GM18873 (cell line): ENCODE data around the gene SEMA6B.
"Not testable (repeated sequence)": the region's sequence is repeated elsewhere in the genome, so short reads cannot be mapped to it uniquely, and the experiment has no call there.

Experiments used
- ATAC-seq: cut with Tn5 transposase; IDR thresholded peaks from one replicate; pipeline ENCODE4 v1.9.1; 2021; ENCODE audit warnings: mild to moderate bottlenecking, moderate library complexity, moderate number of reproducible peaks; ENCODE audit not compliant: unreplicated experiment, low FRiP score

SEMA6B gene

DNA sequence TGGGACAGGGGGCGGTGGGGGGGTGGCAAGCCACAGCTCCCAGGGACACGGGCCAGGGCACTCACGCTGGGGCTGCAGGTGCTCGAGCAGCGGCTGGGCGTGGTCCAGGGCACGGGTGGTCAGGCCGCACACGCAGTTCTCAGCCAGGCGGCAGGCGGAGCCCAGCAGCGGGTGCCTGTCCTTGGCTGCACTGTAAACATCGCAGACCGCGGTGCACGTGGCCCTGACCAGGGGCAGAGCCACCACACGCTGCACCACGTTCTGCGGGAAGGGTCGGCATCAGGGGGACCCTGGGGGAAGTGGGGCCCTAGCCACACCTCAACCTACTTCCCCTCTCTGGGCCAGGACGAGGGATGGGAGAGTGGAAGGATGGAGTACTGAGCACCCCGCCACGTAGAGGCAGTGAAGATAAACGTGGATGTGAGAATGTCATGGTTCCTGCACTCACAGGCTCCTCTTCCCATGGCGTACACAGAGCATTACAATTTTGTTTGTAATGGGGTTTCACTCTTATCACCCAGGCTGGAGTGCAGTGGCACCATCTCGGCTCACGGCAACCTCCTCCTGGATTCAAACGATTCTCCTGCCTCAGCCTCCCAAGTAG is 27.8 kb downstream of the SEMA6B start:
- no peak for ATAC-seq

GRCh38 chr19:4529924-4530522 is 29.5 kb downstream of the SEMA6B start:
- ATAC-seq: no peak

DNA sequence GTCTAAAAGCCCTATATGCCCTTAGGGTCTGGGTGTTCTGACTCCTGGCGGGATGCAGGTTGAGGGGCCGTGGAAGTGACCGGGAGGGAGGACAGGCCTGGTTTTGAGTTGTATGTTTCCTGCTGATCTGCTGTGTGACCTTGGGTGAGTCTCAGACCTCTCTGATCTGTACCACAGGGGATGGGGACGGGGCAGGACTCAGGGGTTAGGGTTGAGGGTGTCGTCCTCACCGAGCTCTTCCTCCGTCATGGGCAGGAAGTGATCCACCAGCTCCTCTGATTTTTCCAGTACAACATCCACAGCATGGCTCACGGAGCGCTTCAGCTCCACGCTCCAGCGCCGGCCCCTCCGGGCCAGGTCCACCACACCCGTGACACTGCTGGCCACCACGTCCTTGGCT is 30.6 kb downstream of the SEMA6B start:
- ATAC-seq: no peak

GRCh38 chr19:4527377-4527776 is 32.1 kb downstream of the SEMA6B start:
- not testable (repeated sequence) for ATAC-seq

GRCh38 chr19:4525563-4526002 is 33.9 kb downstream of the SEMA6B start:
- ATAC-seq: no peak

- ATAC-seq: no peak
Observed at GRCh38 chr19:4524808-4525562, 34.5 kb downstream of the SEMA6B start.

GRCh38 chr19:4523306-4524110 is 36.0 kb downstream of the SEMA6B start:
- ATAC-seq: no peak

DNA sequence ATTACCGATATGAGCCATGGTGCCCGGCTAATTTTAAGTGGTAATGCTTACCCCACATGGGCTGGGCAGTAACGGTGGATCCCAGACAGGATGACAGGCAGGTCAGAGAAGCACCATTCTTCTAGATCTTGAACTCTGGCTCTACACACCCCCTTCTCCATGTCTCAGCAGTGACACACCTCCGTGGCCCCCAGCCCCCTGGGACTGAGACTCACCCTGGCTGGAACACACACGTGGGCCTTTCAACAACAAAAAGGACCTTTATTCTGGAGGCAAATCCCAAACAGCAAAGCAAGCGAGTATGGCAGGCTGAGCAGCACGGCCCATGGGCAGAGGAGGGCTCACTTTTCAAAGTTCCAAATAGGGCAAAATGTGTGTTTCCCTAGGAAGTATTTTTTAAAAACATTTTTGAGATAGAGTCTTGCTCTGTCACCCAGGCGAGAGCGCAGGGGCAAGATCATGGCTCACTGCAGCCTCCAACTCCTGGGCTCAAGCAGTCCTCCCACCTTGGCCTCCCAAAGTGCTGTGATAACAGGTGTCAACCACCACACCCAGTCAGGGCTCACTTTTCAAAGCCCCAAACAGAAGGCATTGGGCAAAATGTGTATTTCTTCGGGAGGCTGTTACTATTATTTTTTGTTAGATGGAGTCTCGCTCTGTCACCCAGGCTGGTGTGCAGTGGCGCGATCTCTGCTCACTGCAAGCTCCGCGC is 37.0 kb downstream of the SEMA6B start:
- ATAC-seq: no peak

DNA sequence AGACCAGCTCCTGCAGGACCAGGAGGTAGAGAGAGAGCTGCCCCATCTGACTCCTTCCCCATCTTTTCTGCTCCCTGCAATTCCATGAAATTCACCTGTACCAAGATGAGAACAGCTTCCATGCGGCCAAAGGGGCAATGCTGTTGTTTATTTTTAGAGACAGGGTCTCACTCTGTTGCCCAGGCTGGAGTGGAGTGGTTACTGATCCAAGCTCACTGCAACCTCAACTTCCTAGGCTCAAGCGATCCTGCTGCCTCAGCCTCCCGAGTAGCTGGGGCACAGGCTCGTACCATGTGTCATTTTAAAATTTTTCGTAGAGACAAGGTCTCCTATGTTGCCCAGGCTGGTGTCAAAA is 37.6 kb downstream of the SEMA6B start:
- ATAC-seq: no peak

- ATAC-seq: no peak
Observed at GRCh38 chr19:4521170-4521887, 38.2 kb downstream of the SEMA6B start.

DNA sequence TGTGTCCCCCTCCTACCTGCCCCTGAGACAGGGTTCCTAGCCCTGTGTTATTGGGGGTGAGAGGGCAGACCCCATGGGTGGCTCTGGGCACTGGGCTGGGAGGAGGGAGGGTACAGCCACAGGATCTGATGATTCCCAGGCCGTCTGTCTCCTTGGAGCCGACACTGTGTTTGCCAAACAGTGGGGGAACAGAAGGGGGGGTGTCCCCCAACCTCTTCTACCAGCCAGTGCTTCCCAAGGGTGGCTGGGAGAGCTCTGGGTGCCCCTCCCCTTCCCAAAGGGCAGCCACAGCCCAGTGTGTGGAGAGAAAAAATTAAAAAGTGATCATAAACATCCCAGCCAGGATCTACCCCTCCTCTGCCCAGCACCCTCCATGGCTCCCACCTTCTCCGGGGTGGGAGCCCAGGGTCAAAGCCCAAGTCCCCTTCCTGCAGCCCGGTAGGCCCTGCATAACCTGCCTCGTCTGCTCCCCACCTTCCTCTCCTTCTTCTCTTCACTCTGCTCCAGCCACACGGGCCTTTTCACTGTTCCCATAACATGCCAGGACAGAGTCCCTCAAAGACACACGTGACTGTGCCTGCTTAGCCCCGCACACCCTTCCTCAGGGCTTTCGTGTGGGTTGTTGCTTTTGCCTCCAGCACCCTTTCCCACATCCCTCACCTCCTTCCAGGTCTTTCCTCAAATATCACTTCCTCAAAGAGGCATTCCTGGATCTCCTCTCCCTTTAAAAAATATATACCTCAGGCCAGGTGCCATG is 39.8 kb downstream of the SEMA6B start:
- no peak for ATAC-seq

- no peak for ATAC-seq
Observed at GRCh38 chr19:4519172-4519496, 40.4 kb downstream of the SEMA6B start.

DNA sequence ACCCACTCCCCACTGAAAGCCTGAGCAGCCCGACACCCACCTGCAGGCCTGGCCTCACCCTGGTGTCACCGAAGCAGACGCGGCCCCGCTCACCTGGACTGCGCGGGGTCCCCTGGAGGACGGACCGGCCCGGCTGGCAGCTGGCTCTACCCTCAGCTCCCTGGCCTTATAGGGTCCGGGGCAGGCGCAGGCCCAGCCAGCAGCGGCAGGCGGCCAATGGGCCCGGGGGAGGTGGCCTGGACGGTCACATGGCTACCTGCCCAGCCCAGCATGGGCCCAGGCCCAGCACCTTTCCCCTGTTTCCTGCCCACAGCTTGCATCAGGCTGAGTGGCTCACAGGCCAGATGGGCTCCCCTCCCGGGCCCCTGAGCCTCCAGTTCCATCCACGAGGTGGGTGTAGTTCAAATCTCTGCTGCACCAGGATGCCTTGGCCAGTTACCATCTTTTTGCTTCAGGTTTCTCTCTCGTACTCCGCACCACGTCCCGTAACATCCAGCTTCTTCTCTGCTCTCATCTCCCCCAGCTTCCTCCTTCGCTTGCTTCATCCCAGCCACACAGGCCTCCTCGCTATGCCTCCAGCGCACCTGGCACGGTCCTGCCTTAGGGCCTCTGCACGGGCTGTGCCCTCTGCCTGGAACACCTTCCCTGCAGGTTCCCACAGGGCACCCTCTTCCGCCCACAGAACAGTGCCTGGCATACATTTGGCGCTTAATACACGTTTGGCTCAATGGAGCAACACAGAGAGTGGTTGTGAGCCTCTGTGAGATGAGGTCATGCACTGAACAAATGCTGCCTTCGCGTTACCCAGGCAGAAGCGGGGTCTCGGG is 40.9 kb downstream of the SEMA6B start, which contains the start of gene PLIN4:
PLIN4 (minus strand) TSS at position 142 of the 827 bp plus-strand sequence. CDS start 214 bp downstream, outside the sequence.
- ATAC-seq: no peak

DNA sequence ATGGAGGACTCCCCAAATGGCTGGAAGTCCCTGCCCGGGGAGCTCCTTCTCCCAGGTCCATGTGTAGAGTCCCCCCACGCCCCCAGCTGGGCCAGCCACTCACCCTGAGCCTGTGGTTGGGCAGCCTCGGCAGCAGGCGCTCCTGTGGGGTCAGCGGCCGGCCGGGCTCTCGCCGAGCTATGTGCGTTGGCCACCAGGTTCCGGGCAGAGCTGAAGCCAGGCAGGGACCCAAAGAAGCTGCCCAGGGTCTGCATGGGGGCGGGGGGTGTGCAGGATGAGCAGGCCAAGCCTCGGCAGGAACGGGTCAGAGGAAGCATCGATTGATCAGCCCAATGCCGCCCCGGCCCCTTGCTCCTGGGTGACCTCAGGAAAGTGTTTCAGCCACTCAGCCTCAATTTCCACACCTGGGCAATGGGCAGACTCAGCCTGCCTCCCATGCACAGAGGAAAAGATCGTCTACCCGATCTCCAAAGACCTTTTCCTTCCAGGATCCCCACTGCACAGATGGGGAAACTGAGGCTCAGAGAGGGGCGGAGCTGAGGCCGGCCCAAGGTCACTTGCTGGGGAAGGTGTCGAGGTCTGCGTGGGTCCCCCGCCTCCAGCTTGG is 41.9 kb downstream of the SEMA6B start:
- ATAC-seq: no peak

- no peak for ATAC-seq
Observed at GRCh38 chr19:4516939-4517300, 42.6 kb downstream of the SEMA6B start.

- no peak for ATAC-seq
Observed at GRCh38 chr19:4516199-4516938, 43.1 kb downstream of the SEMA6B start.

- ATAC-seq: no peak
Observed at GRCh38 chr19:4515732-4516131, 43.8 kb downstream of the SEMA6B start.
